Left lung (tissue), 10 donors: ENCODE data around the gene KLK15. TPM values are rescaled to one million over a fixed set of nuclear protein-coding genes. Genes with fewer than 3 reads are reported as not detected.

Source experiments
- ATAC-seq: fragments of 200-7000 bp; cut with Tn5 transposase; one replicate; pipeline ENCODE4 v1.9.1; 2020; ENCODE audit warnings: moderate library complexity
- DNase-seq, 4 donors: peaks; one replicate each; pipeline ENCODE4 v3.0.0-alpha.2; 2013 to 2020
- H3K27ac ChIP-seq, 2 donors: fragments of 200-600 bp; sonication (generic) in 1 of 2; one replicate each; pipeline versions ENCODE4 v1.5.0 to v1.8.0; 2020 to 2021
- H3K27me3 ChIP-seq, 2 donors: fragments of 200-600 bp; sonication (generic) in 1 of 2; one replicate each; pipeline versions ENCODE4 v1.5.0 to v1.8.0; 2020 to 2021
- H3K36me3 ChIP-seq, 2 donors: fragments of 200-600 bp; sonication (generic) in 1 of 2; one replicate each; pipeline versions ENCODE4 v1.5.0 to v1.8.0; 2020 to 2021
- H3K4me1 ChIP-seq, 2 donors: fragments of 200-600 bp; one replicate each; pipeline ENCODE4 v1.8.0; 2021
- H3K4me3 ChIP-seq, 2 donors: fragments of 200-600 bp; sonication (generic) in 1 of 2; one replicate each; pipeline versions ENCODE4 v1.5.0 to v1.8.0; 2020 to 2021; ENCODE audit warnings: mild to moderate bottlenecking in 1 of 2
- H3K9me3 ChIP-seq, 2 donors: fragments of 200-600 bp; sonication (generic) in 1 of 2; one replicate each; pipeline versions ENCODE4 v1.5.0 to v1.8.0; 2020 to 2021
- CTCF ChIP-seq, 2 donors: fragments of 200-600 bp; sonication (generic) in 1 of 2; IDR thresholded peaks; one replicate each; pipeline versions ENCODE4 v1.5.0 to v1.8.0; 2021; ENCODE audit warnings: antibody characterized with exemption in 2 of 2
- intact Hi-C, 2 donors: fragments of 100-400 bp; cut with DNase I; formaldehyde crosslinking; loops; one replicate each; pipeline versions ENCODE4 v1.11.2 to v1.14.2; 2022
- polyA plus RNA-seq, 6 donors: library from polyadenylated mRNA; unstranded; fragments of 120-200 nt; gene quantifications; one replicate each; pipeline ENCODE4 v1.2.1, GENCODE V29; 2013; ENCODE audit not compliant: insufficient read length in 6 of 6
- total RNA-seq, 2 donors: library from RNA; stranded (reverse); fragmentation: NEBNext Ultra II Directional; extraction: Animal tissue kit (Norgen Biotek cat#: 25700); gene quantifications; one replicate each; pipeline ENCODE4 v1.2.1, GENCODE V29; 2021
- donor health status: DM: no; HTN: yes; CAD: no.
- donor health status: DM: no; HTN: no; CAD: no.

KLK15 gene
- total and polyA plus RNA-seq, 8 donors = not detected

- ATAC-seq (no peak), DNase-seq (no peak)
- no peak overlapping the region for H3K4me3 ChIP-seq
- intact Hi-C loops = no loop called here
- H3K9me3 ChIP-seq = no peaks in the 10 kb centered on the region
- no peak for TF ChIP-seq CTCF (IDR thresholded peaks at IDR 0.05)
- H3K27me3 ChIP-seq = no peaks in the 10 kb centered on the region
- peaks cover 0 to 15% of the 10 kb centered on the region in 2 donors for H3K36me3 ChIP-seq
- no peak overlapping the region for H3K27ac ChIP-seq
- H3K4me1 ChIP-seq = no peaks in the 10 kb centered on the region
Observed at GRCh38 chr19:50792272-50793250, 40.8 kb downstream of the KLK15 start.

GRCh38 chr19:50791594-50792271, 41.6 kb downstream of the KLK15 start:
- no peak for DNase-seq
- Histone ChIP-seq H3K36me3 (peaks cover 0 to 7% of the 10 kb centered on the region in 2 donors), H3K4me1 (no peaks in the 10 kb centered on the region), H3K27ac (no peak overlapping the region), H3K9me3 (no peaks in the 10 kb centered on the region), H3K27me3 (no peaks in the 10 kb centered on the region), H3K4me3 (no peak overlapping the region)
- no peak for TF ChIP-seq CTCF (IDR thresholded peaks at IDR 0.05)
- no peak for ATAC-seq
- intact Hi-C loops = no loop called here

GRCh38 chr19:50790922-50791467, 42.4 kb downstream of the KLK15 start:
- no peak for TF ChIP-seq CTCF (IDR thresholded peaks at IDR 0.05)
- Histone ChIP-seq H3K27ac (no peak overlapping the region), H3K9me3 (no peaks in the 10 kb centered on the region), H3K27me3 (no peaks in the 10 kb centered on the region), H3K4me3 (no peak overlapping the region), H3K4me1 (no peaks in the 10 kb centered on the region), H3K36me3 (no peaks in the 10 kb centered on the region)
- intact Hi-C loops = no loop called here
- no peak for ATAC-seq
- no peak for DNase-seq

- H3K4me3 ChIP-seq = no peak within 1 kb of the TSS
- H3K27ac ChIP-seq = no peak within 1 kb of the TSS
- no peak for TF ChIP-seq CTCF (IDR thresholded peaks at IDR 0.05)
- no peaks in the 10 kb centered on the region for H3K36me3 ChIP-seq
- no peaks in the 10 kb centered on the region for H3K4me1 ChIP-seq
- DNase-seq (no peak), ATAC-seq (no peak)
- intact Hi-C loops = no loop called here
- H3K27me3 ChIP-seq = no peaks in the 10 kb centered on the region
- no peaks in the 10 kb centered on the region for H3K9me3 ChIP-seq
Observed at GRCh38 chr19:50790396-50790795, 43.0 kb downstream of the KLK15 start, which contains the start of gene ACP4. ACP4 (plus strand) TSS chr19:50790415; CDS start chr19:50790415, 0 bp downstream.

GRCh38 chr19:50785329-50785728, 48.0 kb downstream of the KLK15 start:
- Histone ChIP-seq H3K9me3 (no peaks in the 10 kb centered on the region), H3K36me3 (no peaks in the 10 kb centered on the region), H3K27me3 (peaks cover 0 to 31% of the 10 kb centered on the region in 2 donors), H3K4me3 (no peak overlapping the region), H3K4me1 (peaks cover 0 to 8% of the 10 kb centered on the region in 2 donors), H3K27ac (no peak overlapping the region)
- DNase-seq (no peak), ATAC-seq (no peak)
- intact Hi-C loops = loop anchor here in 1 of 2 donors (10.0 kb wide), 1 partner anchor 421 kb away; the partner anchor contains the start of gene NAPSA
- no peak for TF ChIP-seq CTCF (IDR thresholded peaks at IDR 0.05)
